HT-29 (cell line): ENCODE results near the gene TMEM229B. TPM values are rescaled to one million over a fixed set of nuclear protein-coding genes. Genes with fewer than 3 reads are reported as not detected.

ENCODE experiments used
- DNase-seq: peaks from one replicate; pipeline ENCODE4 v3.0.0-alpha.2; 2015; ENCODE audit warnings: low spot score
- total RNA-seq: library from RNA; depleted of rRNA; stranded (reverse); fragments of >200 nt; shearing (Covaris generic); gene quantifications from 2 replicates; pipeline ENCODE4 v1.2.3, GENCODE V29; 2014

TMEM229B gene
- total RNA-seq, 1 experiment from 2014 or later = 0.15 TPM

DNA sequence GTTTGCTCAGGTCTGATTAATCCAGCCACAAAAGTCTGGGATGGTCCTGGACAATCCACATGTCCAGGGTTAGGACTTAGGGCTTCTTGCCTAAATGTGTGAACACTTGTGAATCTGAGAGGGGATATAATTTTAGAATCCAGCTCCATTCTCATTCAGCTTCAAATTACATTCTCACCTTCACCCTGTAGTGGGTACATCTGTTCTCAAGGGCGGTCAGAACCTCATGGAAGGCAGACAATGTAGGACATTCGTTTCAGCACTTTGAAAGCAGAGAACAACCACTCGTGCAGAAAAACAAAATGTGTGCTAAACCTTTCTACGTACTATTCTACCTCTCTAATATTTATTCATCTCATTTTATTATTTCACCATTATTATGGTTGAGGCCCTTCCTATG lies 1.2 kb downstream of the TMEM229B start:
- DNase-seq = no peak

DNA sequence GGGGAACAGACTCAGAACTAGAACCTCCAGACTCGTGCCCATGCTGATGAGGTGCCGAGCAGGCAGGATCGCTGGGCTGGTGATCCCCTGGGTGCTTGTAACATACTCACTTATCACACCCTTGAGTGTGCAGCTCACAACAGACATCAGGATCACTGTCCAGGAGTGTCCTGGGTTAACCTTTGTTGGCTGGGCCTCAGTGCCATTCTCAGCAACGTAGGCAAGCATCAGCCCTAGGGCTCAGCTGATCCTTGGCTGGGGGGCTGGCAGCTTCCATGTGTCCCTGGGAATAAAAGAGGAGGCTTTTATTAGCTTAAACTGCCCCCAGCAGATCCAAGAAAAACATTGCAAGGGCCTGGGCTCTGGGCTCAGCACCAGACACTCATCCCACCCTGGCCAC lies 1.6 kb downstream of the TMEM229B start:
- DNase-seq = no peak

DNA sequence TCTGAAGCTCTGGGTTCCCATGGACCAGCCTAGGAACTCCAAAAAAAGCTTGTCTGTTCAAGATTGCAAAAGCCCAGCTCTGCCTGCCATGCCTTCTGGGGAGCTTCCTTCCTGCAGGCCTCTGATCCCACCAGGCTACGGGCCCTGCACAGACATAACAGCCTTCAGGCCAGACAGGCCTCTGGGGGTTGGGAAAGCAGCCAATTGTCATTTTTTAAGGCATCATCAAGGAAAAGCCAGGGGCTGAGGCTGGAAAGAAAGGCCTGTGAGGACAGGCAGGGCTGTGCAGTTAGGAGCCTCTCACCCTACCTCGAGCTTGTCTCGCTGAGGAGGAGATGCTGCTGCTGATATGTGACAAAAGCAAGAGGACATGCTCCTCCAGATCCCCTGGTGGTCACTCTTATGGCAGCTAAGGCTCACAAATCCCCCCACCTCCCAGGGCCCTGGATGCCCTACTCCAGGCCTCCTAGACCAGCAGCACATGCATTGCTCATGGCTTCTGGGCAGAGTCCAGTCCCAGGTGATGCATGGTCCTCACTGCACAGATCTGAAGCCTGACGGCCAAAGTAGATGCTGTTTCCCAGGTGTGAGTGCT lies 2.9 kb downstream of the TMEM229B start:
- no peak for DNase-seq

DNA sequence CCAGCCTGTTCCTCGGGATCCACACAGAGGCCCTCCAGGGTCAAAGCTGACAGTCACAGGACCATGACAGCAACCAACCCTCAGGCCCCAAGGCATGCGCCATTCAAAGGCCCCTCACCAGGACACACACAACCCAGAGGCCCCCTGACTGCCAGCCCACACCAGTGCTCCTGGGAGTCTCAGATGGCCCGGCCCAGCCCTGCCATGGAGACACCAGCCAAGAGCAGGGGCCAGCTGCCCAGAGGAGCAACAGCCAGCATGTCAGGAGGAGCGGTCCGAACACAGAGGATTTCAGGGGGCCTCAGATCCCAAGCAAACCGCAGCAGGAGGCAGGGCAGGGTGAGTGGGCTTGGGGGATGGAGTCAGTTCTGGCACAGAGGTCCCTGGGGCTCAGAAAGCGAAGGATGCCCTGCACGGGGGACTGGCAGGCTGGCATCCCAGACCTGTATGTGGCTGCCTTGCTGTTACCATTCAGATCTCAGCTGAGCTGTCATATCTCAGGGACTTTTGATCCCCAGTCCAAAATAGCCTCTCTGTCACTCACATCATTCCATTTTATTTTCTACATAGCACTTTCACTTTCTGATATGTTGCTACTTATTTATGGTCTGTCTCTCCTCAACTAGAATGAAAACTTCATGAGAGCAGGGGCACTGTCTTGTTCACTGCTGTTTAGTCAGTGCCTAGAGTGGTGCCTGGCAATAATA lies 4.8 kb downstream of the TMEM229B start:
- DNase-seq = no peak

DNA sequence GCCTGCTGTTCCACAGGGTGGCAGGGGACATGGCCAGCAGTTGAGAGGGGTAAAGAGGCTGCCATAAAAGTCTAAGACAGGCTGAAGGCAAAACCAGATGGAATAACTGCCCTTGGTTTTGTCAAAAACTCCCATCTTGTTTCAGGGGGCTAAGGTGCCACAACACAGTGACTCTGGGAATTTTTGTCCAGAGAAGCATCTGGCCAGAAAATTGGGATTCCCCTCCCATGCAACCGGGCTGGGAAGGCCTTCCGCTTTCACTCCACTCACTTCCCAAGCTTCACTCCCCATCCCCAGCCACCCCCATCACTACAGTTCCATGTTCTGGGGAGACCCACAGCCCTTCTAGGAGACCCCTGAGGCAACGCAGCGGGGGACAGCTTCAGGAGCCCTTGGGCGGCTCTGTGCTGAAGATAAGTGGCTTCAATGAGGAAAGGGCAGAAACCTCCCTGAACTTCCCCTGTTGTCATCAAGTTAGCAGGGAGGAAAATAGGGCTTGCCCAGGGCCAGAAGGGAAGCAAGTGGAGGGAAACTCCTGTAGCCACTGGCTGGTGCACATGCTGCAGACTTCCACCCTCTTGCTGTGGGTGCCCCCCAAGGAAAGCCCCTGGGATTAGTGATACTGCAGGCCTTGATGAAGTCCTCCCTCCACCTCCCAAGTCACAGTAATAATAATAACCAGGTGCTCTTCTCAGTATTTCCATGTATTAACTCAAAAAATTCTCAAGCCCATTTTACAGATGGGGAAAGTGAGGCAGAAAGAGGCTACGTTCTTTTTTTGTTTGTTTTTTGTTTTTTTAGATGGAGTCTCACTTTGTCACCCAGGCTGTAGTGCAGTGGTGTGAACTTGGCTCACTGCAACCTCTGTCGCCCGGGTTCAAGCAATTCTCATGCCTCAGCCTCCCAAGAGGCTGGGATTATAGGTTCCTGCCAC lies 6.0 kb downstream of the TMEM229B start:
- no peak for DNase-seq

DNA sequence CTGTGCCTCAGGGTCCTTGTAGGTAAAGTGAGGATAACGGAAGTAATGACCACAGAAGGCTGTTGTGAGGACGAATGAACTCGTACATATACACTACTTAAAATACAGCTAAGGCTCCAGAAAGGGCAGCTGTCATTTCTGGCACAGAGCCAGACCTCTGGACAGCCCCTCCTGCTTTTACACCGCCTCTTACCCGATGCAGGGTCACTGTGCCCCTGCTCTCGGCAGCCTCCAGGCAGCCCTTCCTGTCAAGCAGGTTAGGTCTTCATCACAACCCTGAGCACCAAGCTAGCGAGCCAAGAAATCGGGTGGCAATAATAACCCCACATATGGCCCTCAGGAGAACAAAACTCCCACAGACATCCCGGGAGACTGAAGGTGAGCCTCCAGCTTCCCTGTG lies 8.5 kb downstream of the TMEM229B start:
- DNase-seq = no peak

DNA sequence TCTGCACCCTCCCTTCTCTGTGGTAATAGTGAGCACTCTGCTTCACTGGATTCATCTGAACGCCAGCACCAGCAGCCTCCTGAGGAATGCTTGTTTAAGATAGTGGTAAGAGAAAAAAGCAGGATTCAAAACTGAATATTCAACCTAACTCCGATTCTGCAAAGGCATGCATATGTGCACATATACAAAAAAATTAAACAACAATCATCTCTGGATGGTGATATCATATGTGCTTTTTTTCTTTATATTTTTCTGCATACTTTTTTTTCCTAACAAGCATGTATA lies 9.8 kb downstream of the TMEM229B start:
- no peak for DNase-seq

DNA sequence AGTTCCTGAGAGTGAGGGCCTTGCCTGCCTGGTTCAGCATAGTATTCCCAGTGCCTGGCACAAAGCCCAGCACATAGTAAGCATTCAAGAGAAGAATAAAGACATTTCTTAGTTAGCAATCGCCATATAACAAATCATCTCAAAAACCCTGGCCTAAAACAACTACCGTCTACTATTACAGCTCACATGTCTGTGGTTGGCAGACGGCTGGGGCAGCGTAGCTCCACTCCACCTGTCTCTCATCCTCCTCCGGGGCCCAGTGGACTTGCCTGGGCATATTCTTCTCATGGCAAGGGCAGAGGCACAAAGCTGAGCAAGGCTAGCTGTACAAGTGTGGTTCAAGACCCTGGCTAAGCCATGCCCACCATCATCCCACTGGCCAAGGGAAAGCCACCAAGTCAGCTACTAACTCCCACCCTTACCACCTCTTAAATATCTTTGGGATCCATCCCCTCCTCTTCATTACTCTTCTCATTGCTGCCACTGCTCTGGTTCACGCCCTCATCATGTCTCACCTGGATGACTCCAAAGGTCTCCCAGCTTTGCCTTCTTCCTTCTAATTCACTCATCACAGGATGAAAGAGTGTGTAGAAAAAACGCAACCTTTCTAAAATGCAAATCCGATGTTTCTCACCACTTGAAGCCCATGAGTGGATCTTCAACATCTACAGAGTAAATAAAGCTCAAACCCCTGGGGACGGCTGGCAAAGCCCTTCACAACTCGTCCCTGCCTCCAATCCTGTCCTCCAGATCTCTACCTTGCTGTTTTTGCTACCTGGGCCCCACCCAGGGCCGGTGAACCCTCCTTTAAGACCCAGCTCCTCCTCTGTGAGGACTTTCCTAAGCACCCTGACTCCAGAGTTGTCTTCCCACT lies 10.4 kb downstream of the TMEM229B start:
- DNase-seq = no peak

DNA sequence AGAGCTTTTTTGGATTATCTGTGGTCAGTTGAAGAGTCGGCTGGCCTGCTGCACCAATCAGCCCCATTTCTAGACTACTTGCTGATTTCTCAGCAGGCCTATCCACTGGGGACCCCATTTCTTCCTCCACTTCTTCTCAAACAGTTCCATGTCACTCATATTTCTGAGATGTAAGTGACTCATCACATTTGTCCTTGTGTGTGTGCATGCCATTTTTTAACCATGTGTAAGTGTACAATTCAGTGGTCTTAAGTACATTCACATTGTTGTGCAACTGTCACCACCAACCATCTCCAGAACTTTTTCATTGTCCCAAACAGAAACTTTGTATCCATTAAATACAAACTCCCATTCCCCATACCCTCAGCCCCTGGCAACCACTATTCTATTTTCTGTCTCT lies 14.2 kb downstream of the TMEM229B start:
- no peak for DNase-seq

DNA sequence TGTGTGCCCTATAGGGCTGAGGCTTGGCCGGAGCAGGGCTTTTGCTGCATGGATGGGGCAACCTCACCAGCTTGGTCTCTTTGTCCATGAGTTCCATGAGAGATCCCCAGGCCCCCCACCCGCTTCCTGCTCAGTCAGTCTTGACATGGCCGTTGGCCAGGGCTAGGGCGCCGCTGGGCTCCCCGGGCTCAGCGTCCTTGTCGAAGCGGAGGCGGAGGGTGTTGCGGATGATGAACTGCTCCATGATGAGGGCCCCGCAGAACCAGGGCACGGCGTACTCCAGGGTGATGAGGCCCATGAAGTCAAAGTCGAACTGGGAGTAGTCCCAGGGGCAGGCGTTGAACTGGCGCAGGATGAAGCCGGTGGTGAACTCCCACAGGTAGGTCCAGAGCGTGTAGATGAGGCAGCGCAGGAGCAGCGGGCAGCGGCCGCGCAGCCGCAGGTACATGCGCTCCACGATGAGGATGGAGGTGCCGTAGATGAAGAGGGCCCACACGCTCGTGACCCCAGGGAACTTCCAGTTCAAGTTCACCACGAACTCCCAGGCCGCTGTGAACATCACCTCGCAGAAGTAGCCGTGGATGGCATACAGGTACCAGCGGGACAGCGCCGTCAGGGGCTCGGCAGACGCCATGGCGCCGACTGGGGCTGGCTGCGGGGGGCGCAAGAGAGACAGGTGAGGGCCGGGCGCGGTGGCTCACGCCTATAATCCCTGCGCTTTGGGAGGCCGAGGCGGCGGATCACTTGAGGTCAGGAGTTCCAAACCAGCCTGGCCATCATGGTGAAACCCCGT lies 15.0 kb downstream of the TMEM229B start:
- no peak for DNase-seq

DNA sequence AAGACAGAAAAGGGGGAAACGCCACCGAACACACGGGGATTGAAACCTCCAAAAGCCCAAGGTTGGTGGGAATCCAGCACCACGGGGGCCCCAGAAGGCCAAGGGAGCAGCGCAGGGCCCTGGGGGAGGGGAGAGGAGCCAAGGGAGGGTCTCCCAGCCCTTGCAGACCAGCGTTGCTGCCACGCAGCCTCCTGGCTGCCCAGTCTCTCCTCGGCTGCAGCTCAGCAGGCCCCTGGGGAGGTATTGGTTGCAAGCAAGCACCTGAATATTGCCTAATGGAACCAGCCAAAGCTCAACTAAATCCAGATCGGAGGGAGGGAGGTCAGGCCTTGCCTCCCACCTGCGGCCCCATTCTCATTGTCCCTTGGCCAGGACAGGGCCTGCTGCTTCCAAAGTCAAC lies 15.8 kb downstream of the TMEM229B start:
- DNase-seq = no peak

DNA sequence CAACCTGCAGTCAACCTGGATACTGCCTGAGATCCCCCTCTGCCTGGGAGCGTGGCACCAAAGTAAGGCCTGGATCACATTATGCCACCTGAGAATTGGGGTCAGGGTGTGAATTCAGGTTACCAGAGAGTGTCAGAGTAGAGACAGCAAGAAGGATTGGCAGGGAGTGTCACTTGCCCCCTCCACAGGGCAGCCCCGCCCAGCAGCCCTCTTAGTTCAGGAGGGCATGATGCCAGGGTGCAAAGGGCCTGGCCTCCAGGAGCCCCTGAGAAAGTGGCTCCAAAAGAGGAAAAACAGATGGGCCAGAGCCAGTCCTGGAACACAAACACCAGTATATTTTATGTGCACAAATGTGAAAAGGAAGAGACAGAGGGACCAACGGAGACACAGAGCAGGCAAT lies 18.6 kb downstream of the TMEM229B start:
- no peak for DNase-seq

DNA sequence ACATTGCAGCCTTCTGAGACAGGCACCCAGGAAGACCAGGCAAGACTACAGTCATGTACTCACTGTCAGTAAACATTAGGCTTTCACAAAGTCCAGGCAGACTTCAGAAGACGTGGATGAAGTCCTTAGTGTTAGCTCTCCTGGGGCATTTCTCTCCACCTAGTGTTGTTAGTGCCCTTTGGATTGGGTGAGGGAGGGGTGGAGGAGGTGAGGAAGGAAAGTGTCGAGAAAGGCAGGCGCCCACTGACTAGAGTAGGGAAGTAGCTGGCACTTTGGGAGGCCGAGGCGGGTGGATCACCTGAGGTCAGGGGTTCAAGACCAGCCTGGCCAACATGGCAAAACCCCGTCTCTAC lies 20.2 kb downstream of the TMEM229B start:
- no peak for DNase-seq

DNA sequence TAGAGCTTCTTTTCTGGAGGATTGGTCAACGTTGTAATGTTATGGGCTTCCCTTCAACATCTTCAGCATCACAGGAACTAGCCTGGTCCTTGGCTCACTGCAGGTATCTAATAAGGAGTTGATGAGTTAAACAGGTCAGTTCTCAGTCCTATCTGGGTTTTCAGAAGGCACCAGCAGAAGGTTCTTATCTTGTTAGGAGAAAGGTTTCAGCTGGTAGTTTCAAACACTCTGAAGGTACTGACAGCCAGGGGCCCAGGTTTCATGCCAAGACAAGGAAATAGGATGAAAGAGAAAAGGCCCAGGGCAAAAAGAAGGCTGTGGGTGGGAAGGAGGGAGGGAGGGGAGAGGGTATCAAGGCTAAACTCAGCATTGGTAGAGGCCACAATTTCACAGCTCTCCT lies 21.4 kb downstream of the TMEM229B start:
- DNase-seq = no peak

DNA sequence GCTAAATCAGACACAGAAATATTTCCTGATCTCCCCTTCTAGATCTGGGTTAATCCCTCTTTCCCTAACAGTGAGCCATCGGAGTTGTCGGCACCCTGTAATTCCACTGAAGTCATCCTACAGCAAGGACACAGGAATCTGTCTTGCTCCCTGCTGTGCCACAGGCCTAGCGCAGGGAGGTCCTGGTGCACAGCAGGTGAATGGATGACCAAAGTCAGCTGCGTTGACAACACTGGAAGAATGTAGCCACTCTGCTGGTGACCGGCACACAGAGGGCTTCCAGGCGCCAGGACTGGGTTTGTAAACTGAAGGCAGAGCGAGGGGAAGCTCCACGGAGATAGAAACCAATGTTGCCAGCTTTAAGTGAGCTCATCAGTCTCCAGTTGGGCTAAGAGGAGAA lies 23.6 kb downstream of the TMEM229B start:
- DNase-seq = no peak

DNA sequence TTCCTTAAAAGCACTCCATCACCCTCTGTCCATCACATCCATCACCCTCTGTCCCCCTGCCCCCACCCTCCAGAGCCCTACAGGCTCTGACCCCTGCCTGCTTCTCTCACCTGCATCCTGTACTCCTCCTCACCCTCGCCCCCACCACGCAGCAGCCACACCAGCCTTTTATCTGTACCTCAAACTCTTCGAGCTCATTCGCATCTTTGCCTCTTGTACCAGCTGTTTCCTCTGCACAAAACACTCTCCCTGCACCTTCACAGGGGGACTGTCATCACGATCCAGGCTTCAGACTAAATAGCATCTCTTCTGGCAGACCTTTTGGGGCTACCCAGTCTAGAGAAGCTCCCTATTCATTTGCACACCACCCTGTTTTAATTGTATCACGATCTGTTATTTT lies 24.1 kb downstream of the TMEM229B start:
- DNase-seq = no peak

DNA sequence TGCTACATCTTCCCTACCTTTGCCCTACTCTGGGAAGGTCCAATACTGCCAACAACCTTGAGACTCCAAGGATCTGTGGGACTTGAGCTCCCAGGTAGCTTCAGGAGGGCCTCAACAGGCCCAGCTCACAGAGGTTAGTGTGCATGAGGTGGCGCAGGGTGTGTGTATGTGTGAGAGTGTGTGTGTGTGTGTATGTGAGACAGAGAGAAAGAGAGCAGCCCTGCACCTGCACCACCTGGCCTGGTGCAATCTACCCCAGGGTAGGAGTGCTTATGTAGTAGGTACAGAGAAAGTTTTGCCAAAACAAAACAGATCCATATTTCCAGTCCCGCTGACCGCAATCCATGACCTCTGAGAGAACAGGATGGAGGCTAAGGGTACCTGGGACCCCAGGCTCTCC lies 24.6 kb downstream of the TMEM229B start:
- DNase-seq = no peak

DNA sequence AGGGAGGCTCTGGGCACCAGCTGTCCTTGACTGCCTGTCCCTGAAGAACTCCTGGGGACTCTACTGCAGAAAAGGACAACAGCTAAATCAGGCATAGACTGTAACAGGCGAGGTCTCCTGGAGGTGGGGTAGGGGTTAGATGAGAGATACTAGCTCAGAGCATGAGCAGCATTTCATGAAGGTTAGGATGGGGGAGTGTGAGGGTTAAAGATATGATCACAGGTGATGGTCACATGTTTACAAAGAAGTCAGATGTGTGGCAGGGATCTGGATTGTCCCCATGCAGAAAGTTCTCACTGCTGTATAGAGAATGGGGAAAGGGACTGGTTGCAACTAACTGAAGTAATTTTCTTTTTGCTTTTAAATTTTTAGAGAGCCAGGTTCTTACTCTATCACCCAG lies 26.5 kb downstream of the TMEM229B start:
- no peak for DNase-seq

DNA sequence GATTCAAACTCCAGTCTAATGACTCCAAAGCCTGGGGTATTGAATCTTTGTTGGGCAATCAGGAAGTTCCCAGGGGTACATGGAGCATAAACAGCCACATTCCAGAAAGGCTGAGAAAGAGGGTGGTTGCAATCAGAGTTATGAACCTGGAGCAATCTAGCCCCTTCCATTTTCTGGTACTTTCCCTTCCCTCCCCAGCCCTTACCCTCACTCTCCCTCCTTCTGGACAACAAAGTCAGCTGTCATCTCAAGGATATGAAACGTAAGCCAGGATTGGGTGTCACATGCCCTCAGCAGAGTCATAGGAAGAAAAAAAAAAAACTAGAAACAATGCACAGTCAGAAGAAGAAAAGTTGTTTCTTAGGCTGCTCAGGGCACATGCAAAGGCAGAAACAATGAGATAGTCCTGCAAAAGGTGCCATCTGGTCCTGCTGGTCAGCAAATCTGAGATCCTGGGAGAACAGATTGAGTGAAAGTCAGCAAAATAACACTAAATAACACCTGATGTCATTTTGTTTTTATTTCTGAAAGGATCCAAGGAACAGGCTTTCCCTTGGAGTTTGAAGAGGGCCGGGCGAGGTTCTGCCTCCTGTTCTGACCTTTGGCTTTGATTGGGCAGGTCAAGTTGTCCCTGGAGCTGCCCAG lies 27.1 kb downstream of the TMEM229B start:
- DNase-seq = no peak

DNA sequence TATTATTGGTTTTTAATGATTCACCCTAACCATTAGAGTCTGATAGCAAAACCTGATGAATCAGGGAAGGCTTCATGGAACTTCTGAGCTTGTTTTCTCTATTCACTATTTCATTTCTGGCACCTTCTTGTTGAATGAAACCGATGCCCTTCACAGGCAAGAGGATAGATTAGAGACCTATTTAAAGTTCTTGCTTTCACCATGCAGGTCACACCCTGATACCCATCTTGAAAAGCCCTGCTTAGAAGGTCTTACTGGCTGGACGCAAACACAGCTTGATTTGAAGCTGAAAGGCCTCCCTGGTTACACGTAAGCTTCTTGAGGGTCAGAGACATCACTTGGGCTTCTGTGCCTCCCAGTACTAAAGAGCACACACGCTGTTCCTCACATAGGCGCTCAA lies 29.2 kb downstream of the TMEM229B start:
- no peak for DNase-seq

DNA sequence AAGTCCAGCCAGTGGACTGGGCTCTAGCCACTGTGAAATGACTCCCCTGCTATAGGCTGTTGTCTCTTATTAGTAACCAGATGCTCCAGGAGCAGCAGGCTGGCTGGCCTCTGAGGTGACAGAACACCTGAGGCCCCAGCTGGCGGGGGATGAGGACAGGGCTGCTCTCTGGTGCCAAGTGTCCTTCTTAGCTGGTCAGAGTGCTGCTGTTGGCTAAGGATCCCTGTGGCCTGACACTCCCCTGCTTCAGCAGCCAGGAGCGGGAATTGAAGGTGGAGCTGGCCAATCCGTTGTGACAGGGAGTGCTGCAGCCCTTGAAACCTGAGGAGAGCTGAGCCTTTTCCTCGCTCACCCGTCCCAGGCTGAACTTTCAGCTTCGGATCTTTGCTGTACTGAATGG lies 30.7 kb downstream of the TMEM229B start:
- no peak for DNase-seq
